Measurements from ENCODE around the gene AKAP11. TPM values are rescaled to one million over a fixed set of nuclear protein-coding genes. Genes with fewer than 3 reads are reported as not detected.

The AKAP11 gene
- total RNA-seq, 4 donors from 2014 or later: 15.8 to 34.4 (median 20.7) TPM

DNA sequence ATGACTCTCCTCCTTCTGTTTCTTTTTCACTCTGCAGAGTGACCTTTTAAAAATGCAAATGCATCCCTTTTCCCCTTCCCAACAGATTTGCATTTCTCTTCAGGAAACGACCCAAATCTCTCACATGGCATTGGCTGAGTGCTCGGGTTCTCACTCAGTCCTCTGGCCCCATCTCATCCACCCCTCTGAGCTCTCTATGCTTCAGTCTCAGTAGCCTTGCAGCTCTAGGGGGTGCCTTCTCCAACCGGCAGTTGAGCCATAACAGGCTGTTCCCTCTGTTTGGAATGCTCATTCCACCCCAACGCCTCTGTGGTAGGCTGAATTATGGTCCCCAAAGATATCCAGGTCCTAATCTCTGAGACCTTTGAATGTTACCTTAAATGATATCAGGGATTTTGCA, 78.2 kb downstream of the AKAP11 start:
- no peaks in the 10 kb centered on the region for H3K4me1 ChIP-seq
- H3K4me3 ChIP-seq: no peak overlapping the region
- 69% methylated on average over 4 of the region's 4 CpGs for WGBS
- H3K27me3 ChIP-seq: no peaks in the 10 kb centered on the region
- H3K36me3 ChIP-seq: no peaks in the 10 kb centered on the region
- TF ChIP-seq POLR2AphosphoS5 (IDR thresholded peaks at IDR 0.05): no peak
- no peak for TF ChIP-seq POLR2A (IDR thresholded peaks at IDR 0.05)
- TF ChIP-seq, protein P1, sequence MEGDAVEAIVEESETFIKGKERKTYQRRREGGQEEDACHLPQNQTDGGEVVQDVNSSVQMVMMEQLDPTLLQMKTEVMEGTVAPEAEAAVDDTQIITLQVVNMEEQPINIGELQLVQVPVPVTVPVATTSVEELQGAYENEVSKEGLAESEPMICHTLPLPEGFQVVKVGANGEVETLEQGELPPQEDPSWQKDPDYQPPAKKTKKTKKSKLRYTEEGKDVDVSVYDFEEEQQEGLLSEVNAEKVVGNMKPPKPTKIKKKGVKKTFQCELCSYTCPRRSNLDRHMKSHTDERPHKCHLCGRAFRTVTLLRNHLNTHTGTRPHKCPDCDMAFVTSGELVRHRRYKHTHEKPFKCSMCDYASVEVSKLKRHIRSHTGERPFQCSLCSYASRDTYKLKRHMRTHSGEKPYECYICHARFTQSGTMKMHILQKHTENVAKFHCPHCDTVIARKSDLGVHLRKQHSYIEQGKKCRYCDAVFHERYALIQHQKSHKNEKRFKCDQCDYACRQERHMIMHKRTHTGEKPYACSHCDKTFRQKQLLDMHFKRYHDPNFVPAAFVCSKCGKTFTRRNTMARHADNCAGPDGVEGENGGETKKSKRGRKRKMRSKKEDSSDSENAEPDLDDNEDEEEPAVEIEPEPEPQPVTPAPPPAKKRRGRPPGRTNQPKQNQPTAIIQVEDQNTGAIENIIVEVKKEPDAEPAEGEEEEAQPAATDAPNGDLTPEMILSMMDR (IDR thresholded peaks at IDR 0.05): no peak
- TF ChIP-seq EP300 (IDR thresholded peaks at IDR 0.05): no peak
- DNase-seq (ENCODE audit: low spot score in 2 of 2): no peak
- no peaks in the 10 kb centered on the region for H3K9me3 ChIP-seq
- H3K27ac ChIP-seq: no peak overlapping the region

- no peaks in the 10 kb centered on the region for H3K36me3 ChIP-seq
- no peak overlapping the region for H3K27ac ChIP-seq
- TF ChIP-seq POLR2AphosphoS5 (IDR thresholded peaks at IDR 0.05) (no peak), EP300 (IDR thresholded peaks at IDR 0.05) (no peak), POLR2A (IDR thresholded peaks at IDR 0.05) (no peak)
- TF ChIP-seq, protein P1 (IDR thresholded peaks at IDR 0.05): no peak
- 31% methylated on average over 4 of the region's 6 CpGs for WGBS
- H3K9me3 ChIP-seq: no peaks in the 10 kb centered on the region
- no peaks in the 10 kb centered on the region for H3K4me1 ChIP-seq
- no peaks in the 10 kb centered on the region for H3K27me3 ChIP-seq
- DNase-seq (ENCODE audit: low spot score in 2 of 2): no peak
- no peak overlapping the region for H3K4me3 ChIP-seq
These were observed 82.5 kb downstream of the AKAP11 start for GRCh38 chr13:42354241-42355091.

GRCh38 chr13:42355092-42355485, 83.1 kb downstream of the AKAP11 start:
- WGBS: 62% methylated on average over 4 of the region's 4 CpGs
- H3K4me1 ChIP-seq: no peaks in the 10 kb centered on the region
- H3K9me3 ChIP-seq: no peaks in the 10 kb centered on the region
- TF ChIP-seq POLR2A (IDR thresholded peaks at IDR 0.05) (no peak), EP300 (IDR thresholded peaks at IDR 0.05) (no peak), POLR2AphosphoS5 (IDR thresholded peaks at IDR 0.05) (no peak)
- TF ChIP-seq, protein P1 (IDR thresholded peaks at IDR 0.05): no peak
- no peak for DNase-seq (ENCODE audit: low spot score in 2 of 2)
- no peak overlapping the region for H3K27ac ChIP-seq
- no peak overlapping the region for H3K4me3 ChIP-seq
- no peaks in the 10 kb centered on the region for H3K36me3 ChIP-seq
- no peaks in the 10 kb centered on the region for H3K27me3 ChIP-seq

DNA sequence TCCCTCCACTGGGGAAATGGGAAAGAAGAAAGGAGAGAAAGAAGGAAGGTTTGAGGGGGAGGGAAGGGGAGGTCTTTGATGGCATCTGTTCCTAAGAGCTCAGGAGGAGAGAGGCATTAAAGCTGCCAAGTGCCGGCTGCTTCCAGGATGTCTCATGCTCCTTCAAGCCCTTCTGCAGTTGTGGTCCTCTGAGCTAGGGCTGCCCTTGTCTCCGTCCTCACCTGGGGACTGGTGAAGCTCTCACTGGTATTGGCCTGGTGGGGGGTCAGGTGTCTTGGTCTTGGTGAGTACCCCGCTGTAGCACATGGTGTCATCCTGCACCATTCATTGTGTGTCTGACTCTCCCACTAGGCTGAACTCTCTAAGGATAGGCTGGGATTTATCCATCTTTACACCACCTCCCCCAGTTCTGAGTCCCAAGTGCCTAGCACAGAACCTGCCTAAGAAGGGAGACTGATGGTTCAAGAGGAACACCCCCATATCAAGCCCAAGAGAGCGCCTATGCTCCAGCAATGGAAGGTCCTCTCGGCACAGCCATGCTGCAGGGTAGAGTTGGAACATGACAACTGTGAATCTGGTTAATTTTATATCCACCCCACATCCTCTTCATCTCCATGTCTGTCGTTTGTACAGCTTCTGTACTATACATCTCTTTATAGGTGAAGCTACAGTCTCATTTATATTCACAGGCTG, 83.7 kb downstream of the AKAP11 start:
- Histone ChIP-seq H3K9me3 (no peaks in the 10 kb centered on the region), H3K4me3 (no peak overlapping the region), H3K27me3 (no peaks in the 10 kb centered on the region), H3K36me3 (no peaks in the 10 kb centered on the region), H3K4me1 (no peaks in the 10 kb centered on the region), H3K27ac (no peak overlapping the region)
- WGBS: 81% methylated on average over 6 of the region's 6 CpGs
- no peak for DNase-seq (ENCODE audit: low spot score in 2 of 2)
- TF ChIP-seq EP300 (IDR thresholded peaks at IDR 0.05) (no peak), POLR2AphosphoS5 (IDR thresholded peaks at IDR 0.05) (no peak), POLR2A (IDR thresholded peaks at IDR 0.05) (no peak)
- TF ChIP-seq, protein P1 (IDR thresholded peaks at IDR 0.05): no peak

GRCh38 chr13:42356184-42356575, 84.2 kb downstream of the AKAP11 start:
- Histone ChIP-seq H3K9me3 (no peaks in the 10 kb centered on the region), H3K27me3 (no peaks in the 10 kb centered on the region), H3K4me1 (no peaks in the 10 kb centered on the region), H3K36me3 (no peaks in the 10 kb centered on the region), H3K4me3 (no peak overlapping the region), H3K27ac (no peak overlapping the region)
- DNase-seq (ENCODE audit: low spot score in 2 of 2): no peak
- WGBS: 81% methylated on average over 5 of the region's 5 CpGs
- no peak for TF ChIP-seq POLR2A (IDR thresholded peaks at IDR 0.05)
- TF ChIP-seq, protein P1 (IDR thresholded peaks at IDR 0.05): no peak
